NT2/D1 (cell line): Measurements from ENCODE around the gene ERN1.
A peak's percentile ranks its signal among the peaks of the same experiment; 100 is the strongest.

Experiments
- DNase-seq: peaks from one replicate; pipeline ENCODE4 v3.0.0-alpha.2; 2011; ENCODE audit warnings: low read depth, low spot score
- H3K27me3 ChIP-seq: 2 replicates; pipeline ENCODE4 v1.6.0; 2011; ENCODE audit warnings: mild to moderate bottlenecking; ENCODE audit not compliant: insufficient read length, insufficient read depth
- H3K36me3 ChIP-seq: 2 replicates; pipeline ENCODE4 v1.6.1; 2011; ENCODE audit warnings: mild to moderate bottlenecking, low read length, mixed read lengths; ENCODE audit not compliant: insufficient read depth, insufficient read length
- H3K4me1 ChIP-seq: 2 replicates; pipeline ENCODE4 v1.5.1; 2011; ENCODE audit not compliant: insufficient read depth, insufficient read length
- H3K4me3 ChIP-seq: 2 replicates; pipeline ENCODE4 v1.5.1; 2011; ENCODE audit warnings: low read depth; ENCODE audit not compliant: insufficient read length
- H3K9ac ChIP-seq: 2 replicates; pipeline ENCODE4 v1.6.0; 2011; ENCODE audit warnings: low read depth; ENCODE audit not compliant: insufficient read length
- H3K9me3 ChIP-seq: 2 replicates; pipeline ENCODE4 v1.5.1; 2011; ENCODE audit warnings: mild to moderate bottlenecking, low read length; ENCODE audit not compliant: insufficient read depth
- SUZ12 ChIP-seq: IDR thresholded peaks from 2 replicates; pipeline ENCODE4 v1.6.1; 2011; ENCODE audit not compliant: insufficient read length, insufficient read depth; ENCODE audit errors: extremely low read depth
- YY1 ChIP-seq: IDR thresholded peaks from 2 replicates; pipeline ENCODE4 v1.6.1; 2011; ENCODE audit not compliant: insufficient read length, insufficient read depth
- ZNF274 ChIP-seq: IDR thresholded peaks from 2 replicates; pipeline ENCODE4 v1.6.1; 2011; ENCODE audit warnings: mild to moderate bottlenecking, low read depth, low read length

ERN1 gene

DNA sequence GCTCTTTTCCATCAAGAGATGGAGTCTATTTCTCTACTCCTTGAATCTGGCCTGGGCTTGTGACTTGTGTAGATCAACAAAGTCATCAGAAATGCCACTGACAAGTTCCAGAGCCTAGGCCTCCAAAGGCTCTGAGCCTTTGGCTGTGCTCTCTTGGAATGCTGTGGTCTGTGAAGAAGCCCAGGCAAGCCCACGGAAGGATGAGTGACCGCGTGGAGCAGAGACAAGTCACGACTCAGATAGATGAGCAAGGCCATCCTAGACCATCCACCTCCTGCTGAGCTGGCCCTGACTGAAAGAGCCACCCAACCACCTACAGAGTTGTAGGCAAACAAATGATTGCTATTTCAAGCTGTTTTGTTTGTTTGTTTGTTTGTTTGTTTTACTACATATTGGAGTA lies 97.9 kb downstream of the ERN1 start:
- no peak overlapping the region for H3K9ac ChIP-seq
- H3K36me3 ChIP-seq, result no peaks in the 10 kb centered on the region
- H3K9me3 ChIP-seq, result no peaks in the 10 kb centered on the region
- H3K4me1 ChIP-seq, result peaks cover 3% of the 10 kb centered on the region
- no peak for TF ChIP-seq ZNF274
- TF ChIP-seq YY1, result no peak
- no peak for TF ChIP-seq SUZ12
- no peak overlapping the region for H3K4me3 ChIP-seq
- peaks cover under 1% of the 10 kb centered on the region for H3K27me3 ChIP-seq
- no peak for DNase-seq

GRCh38 chr17:64028874-64029464 lies 101.0 kb downstream of the ERN1 start:
- peak; percentile 13 for DNase-seq
- no peak overlapping the region for H3K4me3 ChIP-seq

DNA sequence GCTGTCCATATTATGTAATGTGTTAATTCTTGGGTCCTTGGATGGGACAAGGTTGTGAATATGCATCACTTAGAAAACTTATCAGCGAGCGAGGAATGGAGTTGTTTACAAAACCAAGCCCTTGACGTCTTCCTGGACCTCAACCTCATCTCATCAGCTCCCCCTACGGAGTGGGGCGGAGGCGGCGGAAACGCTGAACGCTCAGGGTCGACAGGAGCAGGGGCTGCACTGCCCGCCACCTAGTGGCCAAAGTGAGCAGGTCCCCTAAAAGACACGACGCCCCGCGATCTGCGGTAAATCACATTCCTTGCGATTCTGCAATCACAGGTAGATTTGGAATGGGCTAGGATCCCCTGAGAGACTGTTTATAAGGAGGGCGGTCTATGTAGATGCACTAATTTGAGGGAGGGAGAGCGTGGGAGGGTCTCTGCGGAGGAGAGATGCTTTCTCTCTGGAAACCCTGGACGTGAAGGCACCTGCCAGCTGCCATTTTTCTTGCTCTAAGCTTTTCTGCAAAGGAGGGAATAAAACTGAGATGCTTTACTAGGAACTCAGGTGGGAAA lies 104.1 kb downstream of the ERN1 start:
- TF ChIP-seq ZNF274 (no peak), SUZ12 (no peak), YY1 (no peak)
- Histone ChIP-seq H3K4me1 (no peaks in the 10 kb centered on the region), H3K27me3 (peaks cover 5% of the 10 kb centered on the region), H3K9me3 (no peaks in the 10 kb centered on the region), H3K36me3 (no peaks in the 10 kb centered on the region), H3K9ac (no peak overlapping the region), H3K4me3 (no peak overlapping the region)
- DNase-seq, result peak; percentile 68

More at GRCh38 chr17:64028874-64029464, 101.0 kb downstream of the ERN1 start:
- no peaks in the 10 kb centered on the region for H3K4me1 ChIP-seq
- no peaks in the 10 kb centered on the region for H3K36me3 ChIP-seq
- TF ChIP-seq YY1, result no peak
- peaks cover 5% of the 10 kb centered on the region for H3K27me3 ChIP-seq
- no peaks in the 10 kb centered on the region for H3K9me3 ChIP-seq
- no peak overlapping the region for H3K9ac ChIP-seq

GRCh38 chr17:64024781-64025731 lies 104.9 kb downstream of the ERN1 start:
- H3K9ac ChIP-seq, result no peak overlapping the region
- H3K4me1 ChIP-seq, result no peaks in the 10 kb centered on the region
- DNase-seq, result no peak
- H3K27me3 ChIP-seq, result peaks cover 5% of the 10 kb centered on the region
- H3K4me3 ChIP-seq, result no peak overlapping the region
- no peaks in the 10 kb centered on the region for H3K36me3 ChIP-seq
- TF ChIP-seq ZNF274, result no peak
- no peak for TF ChIP-seq YY1
- TF ChIP-seq SUZ12, result no peak
- no peaks in the 10 kb centered on the region for H3K9me3 ChIP-seq

DNA sequence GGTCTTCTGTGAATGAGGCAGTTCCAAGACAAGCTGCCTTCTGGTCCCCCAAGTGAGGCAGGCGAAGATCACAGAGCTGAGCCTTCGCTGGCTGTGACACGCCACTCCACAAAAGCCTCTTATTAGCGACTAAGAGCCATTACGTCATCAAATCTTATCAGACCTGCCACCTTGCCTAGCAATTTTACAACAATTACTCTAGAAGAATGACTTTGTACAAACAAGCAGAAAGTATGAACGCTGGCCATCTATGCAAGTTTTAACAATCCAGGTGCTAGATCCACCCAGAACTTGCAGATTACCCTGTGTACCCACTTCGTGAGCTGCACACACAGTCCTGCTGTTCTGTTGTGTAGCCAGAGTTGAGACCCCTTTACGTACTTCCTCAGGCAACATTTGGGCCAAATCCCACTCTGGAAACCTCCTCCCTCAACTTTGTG lies 105.7 kb downstream of the ERN1 start:
- Histone ChIP-seq H3K9ac (no peak overlapping the region), H3K36me3 (no peaks in the 10 kb centered on the region), H3K4me1 (no peaks in the 10 kb centered on the region), H3K4me3 (no peak overlapping the region), H3K27me3 (peaks cover 5% of the 10 kb centered on the region), H3K9me3 (no peaks in the 10 kb centered on the region)
- no peak for DNase-seq
- no peak for TF ChIP-seq SUZ12
- TF ChIP-seq YY1, result no peak
- TF ChIP-seq ZNF274, result no peak

DNA sequence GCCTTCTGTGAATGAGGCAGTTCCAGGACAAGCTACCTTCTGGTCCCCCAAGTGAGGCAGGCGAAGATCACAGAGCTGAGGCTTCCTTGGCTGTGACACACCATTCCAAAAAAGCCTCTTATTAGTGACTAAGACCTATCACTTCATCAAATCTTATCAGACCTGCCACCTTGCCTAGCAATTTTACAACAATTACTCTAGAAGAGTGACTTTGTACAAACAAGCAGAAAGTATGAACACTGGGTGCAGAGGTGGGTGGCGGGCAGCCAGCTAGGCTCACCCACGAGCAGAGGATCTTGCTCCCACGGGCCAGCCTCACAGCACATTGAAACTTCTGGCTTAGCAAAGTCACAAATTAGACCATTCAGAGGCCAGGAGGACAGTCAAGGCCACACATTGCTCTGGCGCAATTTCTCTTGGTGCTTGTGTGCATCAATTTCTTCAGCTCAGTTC lies 107.3 kb downstream of the ERN1 start:
- no peak for TF ChIP-seq SUZ12
- no peak for TF ChIP-seq ZNF274
- no peak for TF ChIP-seq YY1
- Histone ChIP-seq H3K9me3 (no peaks in the 10 kb centered on the region), H3K4me1 (no peaks in the 10 kb centered on the region), H3K27me3 (peaks cover 5% of the 10 kb centered on the region), H3K9ac (no peak overlapping the region), H3K4me3 (no peak overlapping the region), H3K36me3 (no peaks in the 10 kb centered on the region)
- DNase-seq, result no peak
